Pancreas (tissue), 10 donors: ENCODE measurements around the gene CCT6B. TPM values are rescaled to one million over a fixed set of nuclear protein-coding genes. Genes with fewer than 3 reads are reported as not detected.

Experiments used
- ATAC-seq, 4 donors: fragments of 200-7000 bp; cut with Tn5 transposase; one replicate each; pipeline versions ENCODE4 v1.8.0 to v1.9.1; 2020; ENCODE audit warnings: mild to moderate bottlenecking in 4 of 4, moderate library complexity in 4 of 4
- DNase-seq, 6 donors: peaks; one replicate each; pipeline ENCODE4 v3.0.0-alpha.2; 2020
- FAIRE-seq: peaks from 2 replicates; lab custom pipeline; 2012; peaks lifted over from hg19 to GRCh38; lab: Jason Lieb, UNC
- H3K27ac ChIP-seq, 4 donors: fragments of 200-600 bp; sonication (generic); 1 replicate in 3 of 4; 2 replicates in 1 of 4; pipeline versions ENCODE4 v1.5.0 to v1.8.0; 2020
- H3K27me3 ChIP-seq, 4 donors: fragments of 200-600 bp; one replicate each; pipeline ENCODE4 v1.8.0; 2021
- H3K36me3 ChIP-seq, 3 donors: fragments of 200-600 bp; sonication (generic) in 1 of 3; one replicate each; pipeline versions ENCODE4 v1.5.0 to v1.8.0; 2020 to 2021
- H3K4me1 ChIP-seq, 3 donors: fragments of 200-600 bp; one replicate each; pipeline ENCODE4 v1.8.0; 2021
- H3K4me3 ChIP-seq, 4 donors: fragments of 200-600 bp; sonication (generic) in 2 of 4; one replicate each; pipeline versions ENCODE4 v1.5.0 to v1.8.0; 2020 to 2021
- H3K9me3 ChIP-seq, 4 donors: fragments of 200-600 bp; one replicate each; pipeline ENCODE4 v1.8.0; 2021
- WGBS, 2 donors: extraction: QIAGEN DNeasy Blood & Tissue Kit; methylation state at CpG; one replicate each; pipeline ENCODE4 v1.1.7; 2013; 5-methylcytosine and 5-hydroxymethylcytosine counted together
- intact Hi-C, 3 donors: fragments of 100-400 bp; cut with DNase I; formaldehyde crosslinking; loops; one replicate each; pipeline versions ENCODE4 v1.11.1 to v1.14.2; 2022
- polyA plus RNA-seq, 2 donors: library from polyadenylated mRNA; stranded (reverse); fragments of 200-250 nt; gene quantifications; one replicate each; pipeline ENCODE4 v1.2.3, GENCODE V29; 2013
- total RNA-seq, 6 donors: library from RNA; stranded (reverse); fragmentation: NEBNext Ultra II Directional in 4 of 6; extraction: Animal tissue kit (Norgen Biotek cat#: 25700) in 4 of 6; gene quantifications; one replicate each; pipeline versions ENCODE4 v1.2.1 to v1.2.4, GENCODE V29; 2021 to 2023
- TF ChIP-seq, protein P1 (sequence below), 4 donors: fragments of 200-600 bp; sonication (generic) in 3 of 4; IDR thresholded peaks; one replicate each; pipeline versions ENCODE4 v1.5.0 to v1.8.0; 2021; ENCODE audit warnings: antibody characterized with exemption in 4 of 4
- donor health status: healthy with polysubstance abuse.
- donor health status: DM: no; HTN: no; CAD: no; lungs with moderate emphysema.
- donor health status: DM: no; HTN: no; CAD: no.
- donor health status: control.
- donor health status: control.
- donor health status: Bipolar disorder and iron deficiency.
- donor health status: DM: yes; HTN: yes; CAD: no.
- donor health status: DM: no; HTN: no; CAD: no.
- donor health status: DM: no; HTN: no; CAD: no.
- donor health status: DM: yes; HTN: yes; CAD: no.

Gene CCT6B, protein sequence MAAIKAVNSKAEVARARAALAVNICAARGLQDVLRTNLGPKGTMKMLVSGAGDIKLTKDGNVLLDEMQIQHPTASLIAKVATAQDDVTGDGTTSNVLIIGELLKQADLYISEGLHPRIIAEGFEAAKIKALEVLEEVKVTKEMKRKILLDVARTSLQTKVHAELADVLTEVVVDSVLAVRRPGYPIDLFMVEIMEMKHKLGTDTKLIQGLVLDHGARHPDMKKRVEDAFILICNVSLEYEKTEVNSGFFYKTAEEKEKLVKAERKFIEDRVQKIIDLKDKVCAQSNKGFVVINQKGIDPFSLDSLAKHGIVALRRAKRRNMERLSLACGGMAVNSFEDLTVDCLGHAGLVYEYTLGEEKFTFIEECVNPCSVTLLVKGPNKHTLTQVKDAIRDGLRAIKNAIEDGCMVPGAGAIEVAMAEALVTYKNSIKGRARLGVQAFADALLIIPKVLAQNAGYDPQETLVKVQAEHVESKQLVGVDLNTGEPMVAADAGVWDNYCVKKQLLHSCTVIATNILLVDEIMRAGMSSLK
- total RNA-seq, result 1 to 10 TPM in 5 of 6 donors, under 1 TPM in 1; 0.69 to 4.0 (median 1.3) TPM
- 1 to 10 TPM in 1 of 2 donors, under 1 TPM in 1; 0.68 to 2.5 TPM for polyA plus RNA-seq

DNA sequence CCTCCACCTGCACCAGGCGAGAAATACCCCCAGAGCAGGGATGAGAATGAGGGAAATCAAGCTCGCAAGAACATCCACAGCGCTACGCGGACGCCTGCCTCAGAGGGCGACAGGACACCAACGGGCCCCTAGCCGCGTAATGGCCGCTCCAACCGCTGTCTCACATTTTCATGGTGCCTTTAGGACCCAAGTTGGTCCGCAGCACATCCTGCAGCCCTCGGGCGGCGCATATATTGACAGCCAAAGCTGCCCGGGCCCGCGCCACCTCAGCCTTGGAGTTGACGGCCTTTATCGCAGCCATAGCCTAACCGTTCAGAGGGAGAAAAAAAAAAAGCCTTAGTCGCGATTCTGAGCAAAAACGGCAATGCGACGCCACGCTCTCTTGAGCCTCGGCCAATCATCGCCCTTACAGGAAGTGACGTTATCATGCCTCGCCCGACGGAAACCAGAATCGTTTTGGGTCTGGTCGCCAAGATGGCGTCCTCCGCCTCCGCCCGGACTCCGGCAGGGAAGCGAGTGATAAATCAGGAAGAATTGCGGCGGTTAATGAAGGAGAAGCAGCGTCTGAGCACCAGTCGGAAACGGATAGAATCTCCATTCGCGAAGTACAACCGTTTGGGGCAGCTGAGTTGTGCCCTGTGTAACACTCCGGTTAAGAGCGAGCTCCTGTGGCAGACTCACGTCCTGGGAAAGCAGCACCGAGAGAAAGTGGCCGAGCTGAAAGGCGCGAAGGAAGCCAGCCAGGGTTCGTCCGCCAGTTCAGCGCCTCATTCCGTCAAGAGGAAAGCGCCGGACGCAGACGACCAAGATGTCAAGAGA lies at the start of gene CCT6B, which contains the start of gene ZNF830:
CCT6B (minus strand) TSS at position 368 of the 819 bp plus-strand sequence; CDS start at position 301, 67 bp downstream.
ZNF830 (plus strand) TSS at position 448 of the 819 bp plus-strand sequence; CDS start at position 475, 27 bp downstream.
- Histone ChIP-seq H3K4me1 (peaks cover 0 to 23% (median 14%) of the 10 kb centered on the region in 3 donors), H3K36me3 (peaks cover 0 to 7% (median 6%) of the 10 kb centered on the region in 3 donors), H3K9me3 (no peaks in the 10 kb centered on the region), H3K27ac (peak within 1 kb of the TSS; percentile 77 to 93 (median 90)), H3K27me3 (no peaks in the 10 kb centered on the region), H3K4me3 (peak within 1 kb of the TSS; percentile 63 to 82 (median 70))
- DNase-seq, result peak; percentile 86 to 94 (median 92)
- 0 to 1% methylated on average over 65 of the region's 65 CpGs for WGBS, 2 donors
- intact Hi-C loops, result no loop called here
- peak; percentile 97 to 100 (median 98) for ATAC-seq
- FAIRE-seq, result no peak
- TF ChIP-seq, protein P1, sequence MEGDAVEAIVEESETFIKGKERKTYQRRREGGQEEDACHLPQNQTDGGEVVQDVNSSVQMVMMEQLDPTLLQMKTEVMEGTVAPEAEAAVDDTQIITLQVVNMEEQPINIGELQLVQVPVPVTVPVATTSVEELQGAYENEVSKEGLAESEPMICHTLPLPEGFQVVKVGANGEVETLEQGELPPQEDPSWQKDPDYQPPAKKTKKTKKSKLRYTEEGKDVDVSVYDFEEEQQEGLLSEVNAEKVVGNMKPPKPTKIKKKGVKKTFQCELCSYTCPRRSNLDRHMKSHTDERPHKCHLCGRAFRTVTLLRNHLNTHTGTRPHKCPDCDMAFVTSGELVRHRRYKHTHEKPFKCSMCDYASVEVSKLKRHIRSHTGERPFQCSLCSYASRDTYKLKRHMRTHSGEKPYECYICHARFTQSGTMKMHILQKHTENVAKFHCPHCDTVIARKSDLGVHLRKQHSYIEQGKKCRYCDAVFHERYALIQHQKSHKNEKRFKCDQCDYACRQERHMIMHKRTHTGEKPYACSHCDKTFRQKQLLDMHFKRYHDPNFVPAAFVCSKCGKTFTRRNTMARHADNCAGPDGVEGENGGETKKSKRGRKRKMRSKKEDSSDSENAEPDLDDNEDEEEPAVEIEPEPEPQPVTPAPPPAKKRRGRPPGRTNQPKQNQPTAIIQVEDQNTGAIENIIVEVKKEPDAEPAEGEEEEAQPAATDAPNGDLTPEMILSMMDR (IDR thresholded peaks at IDR 0.05), result no peak

DNA sequence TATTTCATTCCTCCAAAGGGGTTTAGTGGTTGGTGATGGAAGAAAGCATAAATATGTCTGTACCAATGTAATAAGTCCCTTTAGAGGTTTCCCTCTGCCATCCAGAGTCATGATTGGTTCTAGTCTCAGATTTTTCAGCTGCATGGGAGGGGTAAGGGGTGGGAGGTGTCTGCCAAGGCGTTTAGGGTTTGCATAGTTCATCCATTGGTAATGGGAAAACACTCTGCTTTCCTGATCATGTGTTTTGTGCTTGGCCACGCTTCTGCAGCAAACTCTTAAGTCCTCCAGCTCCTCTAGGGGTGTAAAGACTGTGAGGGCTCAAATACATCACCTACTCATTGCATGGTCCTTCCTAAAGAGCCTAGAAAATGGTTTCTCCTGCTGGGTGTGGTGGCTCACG lies 48.8 kb upstream of the CCT6B start:
- TF ChIP-seq, protein P1 (IDR thresholded peaks at IDR 0.05), result no peak
- Histone ChIP-seq H3K4me3 (no peak overlapping the region), H3K36me3 (peaks cover 0 to 30% (median 6%) of the 10 kb centered on the region in 3 donors), H3K4me1 (no peaks in the 10 kb centered on the region), H3K27ac (no peak overlapping the region), H3K27me3 (no peaks in the 10 kb centered on the region), H3K9me3 (no peaks in the 10 kb centered on the region)
- ATAC-seq (no peak), DNase-seq (no peak), FAIRE-seq (no peak)
- intact Hi-C loops, result no loop called here
- 82 to 89% methylated on average over 3 of the region's 3 CpGs for WGBS, 2 donors

DNA sequence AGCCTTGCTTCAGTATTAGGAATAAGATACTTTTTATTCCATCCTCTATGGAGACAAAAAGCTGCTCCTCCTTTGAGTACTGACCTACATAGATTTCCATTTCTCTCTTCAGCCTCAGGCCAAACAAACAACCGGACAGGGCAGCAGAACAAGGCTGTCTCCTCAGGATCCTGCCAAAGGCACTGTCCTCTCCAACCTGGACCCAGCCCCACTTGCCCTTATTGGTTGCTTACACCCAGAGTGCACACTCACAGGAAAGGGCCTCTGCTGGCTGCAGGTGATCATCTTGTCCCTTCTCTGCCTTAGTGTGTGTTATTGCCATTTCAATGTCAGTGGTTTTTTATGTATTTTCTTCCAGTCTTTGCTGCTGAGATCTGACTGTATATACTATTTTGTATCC lies 45.7 kb upstream of the CCT6B start:
- intact Hi-C loops, result loop anchor here in 1 of 3 donors (10.0 kb wide), 1 partner anchor 88 kb away; no protein-coding TSS in a partner anchor
- H3K27me3 ChIP-seq, result no peaks in the 10 kb centered on the region
- peaks cover 0 to 23% (median 6%) of the 10 kb centered on the region in 3 donors for H3K36me3 ChIP-seq
- H3K4me1 ChIP-seq, result no peaks in the 10 kb centered on the region
- H3K4me3 ChIP-seq, result no peak overlapping the region
- TF ChIP-seq, protein P1 (IDR thresholded peaks at IDR 0.05), result no peak
- FAIRE-seq, result no peak
- H3K9me3 ChIP-seq, result no peaks in the 10 kb centered on the region
- no peak for ATAC-seq
- 44 to 95% methylated on average over 1 of the region's 1 CpG for whole genome bisulfite sequencing, 2 donors
- H3K27ac ChIP-seq, result no peak overlapping the region
- no peak for DNase-seq

DNA sequence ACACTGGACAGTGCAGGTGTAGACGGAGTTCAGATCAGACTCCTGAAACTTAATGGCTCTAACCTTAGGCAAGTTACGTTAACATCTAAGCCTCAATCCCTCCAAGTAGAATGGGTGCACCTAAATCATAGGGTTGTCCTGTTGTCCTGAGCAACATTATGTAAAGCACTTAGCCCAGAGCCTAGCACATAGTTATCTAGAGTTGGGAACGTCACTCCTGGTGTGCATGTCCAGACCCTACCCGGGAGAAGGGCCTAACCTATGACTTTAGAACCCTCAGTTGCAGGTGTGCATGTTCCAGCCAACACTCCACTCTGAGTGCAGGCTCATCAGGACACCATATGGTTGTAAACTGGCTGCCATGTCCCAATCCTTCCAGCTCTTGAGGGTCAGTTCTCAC lies 45.1 kb upstream of the CCT6B start:
- TF ChIP-seq, protein P1 (IDR thresholded peaks at IDR 0.05), result no peak
- Histone ChIP-seq H3K4me1 (no peaks in the 10 kb centered on the region), H3K27me3 (no peaks in the 10 kb centered on the region), H3K36me3 (peaks cover 0 to 18% (median under 1%) of the 10 kb centered on the region in 3 donors), H3K27ac (no peak overlapping the region), H3K9me3 (no peaks in the 10 kb centered on the region), H3K4me3 (no peak overlapping the region)
- intact Hi-C loops, result loop anchor here in 1 of 3 donors (10.0 kb wide), 1 partner anchor 88 kb away; no protein-coding TSS in a partner anchor
- FAIRE-seq, result no peak
- DNase-seq, result no peak
- no peak for ATAC-seq
- 79 to 92% methylated on average over 4 of the region's 4 CpGs for WGBS, 2 donors
